Smooth muscle cell (in vitro differentiated cells): Measurements from ENCODE around the gene AKT1. TPM values are rescaled to one million over a fixed set of nuclear protein-coding genes. Genes with fewer than 3 reads are reported as not detected.

Experiments
- DNase-seq: peaks from one replicate; lab custom pipeline; 2025; ENCODE audit not compliant: unreplicated experiment; lab: John Stamatoyannopoulos, UW
- H2AFZ ChIP-seq: fragments of 200-600 bp; sonication (generic); 2 replicates; pipeline ENCODE4 v1.6.0; 2016; ENCODE audit warnings: antibody characterized with exemption, low read depth, mild to moderate bottlenecking
- H3F3A ChIP-seq: fragments of 200-600 bp; sonication (generic); 2 replicates; pipeline ENCODE4 v1.6.0; 2017; ENCODE audit warnings: antibody characterized with exemption, low read depth
- H3K27ac ChIP-seq: fragments of 200-600 bp; sonication (generic); 2 replicates; pipeline ENCODE4 v1.5.1; 2016; ENCODE audit warnings: low read depth, mild to moderate bottlenecking
- H3K27me3 ChIP-seq: fragments of 200-600 bp; sonication (generic); 2 replicates; pipeline ENCODE4 v1.6.1; 2016; ENCODE audit warnings: low read depth, mild to moderate bottlenecking
- H3K36me3 ChIP-seq: fragments of 200-600 bp; sonication (generic); 2 replicates; pipeline ENCODE4 v1.5.1; 2016; ENCODE audit warnings: low read depth
- H3K4me1 ChIP-seq: fragments of 200-600 bp; sonication (generic); 2 replicates; pipeline ENCODE4 v1.5.1; 2016; ENCODE audit warnings: low read depth
- H3K4me2 ChIP-seq: fragments of 200-600 bp; sonication (generic); 2 replicates; pipeline ENCODE4 v1.6.0; 2016; ENCODE audit warnings: mild to moderate bottlenecking
- H3K4me3 ChIP-seq: fragments of 200-600 bp; sonication (generic); 2 replicates; pipeline ENCODE4 v1.5.1; 2016; ENCODE audit warnings: mild to moderate bottlenecking
- H3K79me2 ChIP-seq: fragments of 200-600 bp; sonication (generic); 2 replicates; pipeline ENCODE4 v1.6.0; 2016; ENCODE audit warnings: low read depth, mild to moderate bottlenecking
- H3K9ac ChIP-seq: fragments of 200-600 bp; sonication (generic); 2 replicates; pipeline ENCODE4 v1.6.0; 2016; ENCODE audit warnings: low read depth
- H3K9me3 ChIP-seq: fragments of 200-600 bp; sonication (generic); replicated peaks from 2 replicates; pipeline ENCODE4 v1.5.1; 2016; ENCODE audit warnings: low read depth
- H4K20me1 ChIP-seq: fragments of 200-600 bp; sonication (generic); 2 replicates; pipeline ENCODE4 v1.6.0; 2016; ENCODE audit warnings: low read depth
- CTCF ChIP-seq: fragments of 200-600 bp; sonication (generic); IDR thresholded peaks from 2 replicates; pipeline ENCODE4 v1.5.1; 2017; ENCODE audit warnings: borderline replicate concordance, mild to moderate bottlenecking, antibody characterized with exemption; ENCODE audit not compliant: insufficient read depth, poor library complexity, severe bottlenecking
- WGBS: methylation state at CpG from one replicate; pipeline ENCODE4 v1.1.7; 2016; ENCODE audit warnings: low lambda C conversion rate; 5-methylcytosine and 5-hydroxymethylcytosine counted together
- polyA plus RNA-seq: library from polyadenylated mRNA; unstranded; fragments of >200 nt; fragmentation: Nextera tagmentation; extraction: Ambion mirVana; gene quantifications from 2 replicates; pipeline ENCODE4 v1.2.1, GENCODE V29; 2016
- total RNA-seq: library from RNA; depleted of rRNA; stranded (reverse); fragments of >200 nt; gene quantifications from 2 replicates; pipeline ENCODE4 v1.2.3, GENCODE V29; 2014

Gene AKT1
- total and polyA plus RNA-seq, 2 experiments from 2014 or later = 99.9 to 189 TPM

DNA sequence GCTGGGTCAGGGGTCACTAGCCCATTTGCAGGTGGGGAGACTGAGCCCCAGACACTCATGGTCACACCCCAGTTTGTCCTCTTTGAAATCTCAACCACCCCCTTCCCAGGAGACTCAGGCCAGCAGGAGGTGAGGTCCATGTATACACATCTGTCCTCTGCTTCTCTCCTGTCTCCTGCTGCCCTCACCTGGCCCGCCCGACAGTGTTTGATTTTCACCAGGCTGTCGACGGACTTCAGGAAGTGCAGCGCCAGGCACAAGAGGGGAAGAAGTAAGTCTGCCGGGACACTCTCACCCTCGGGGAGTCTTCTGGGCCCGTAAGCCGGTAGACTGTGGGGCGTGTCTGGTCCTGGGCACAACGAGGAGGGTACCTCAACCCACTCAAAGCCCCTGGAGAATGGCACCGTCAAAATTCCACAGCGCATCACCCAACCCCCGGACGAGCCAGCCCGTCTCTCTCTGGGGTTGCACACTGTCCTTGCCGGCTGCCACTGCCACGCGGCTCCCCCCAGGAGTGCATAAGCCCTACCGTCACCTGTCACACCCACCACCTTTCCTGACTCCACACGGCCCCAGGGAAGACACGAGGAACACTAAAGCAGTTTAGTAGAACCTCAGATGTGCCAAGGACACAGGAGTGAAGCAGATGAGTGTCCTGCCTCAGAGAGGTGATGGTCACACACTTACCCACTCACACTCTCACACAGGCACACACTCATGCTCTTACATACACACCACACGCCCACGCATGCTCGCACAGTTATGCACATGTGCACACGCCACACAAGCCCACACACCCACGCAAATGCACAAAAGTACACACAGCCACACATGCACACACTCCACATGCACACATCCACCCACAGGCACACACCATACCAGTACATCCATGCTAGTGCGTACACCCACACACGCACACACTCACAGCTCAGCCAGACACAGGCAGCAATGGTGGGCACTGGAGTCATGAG is 55.7 kb downstream of the AKT1 start:
- Histone ChIP-seq H2AFZ (no peak overlapping the region), H3K79me2 (no peaks in the 10 kb centered on the region), H3K27me3 (no peaks in the 10 kb centered on the region), H3K4me2 (no peak overlapping the region), H3K27ac (no peak overlapping the region), H3K9ac (no peak overlapping the region), H4K20me1 (no peaks in the 10 kb centered on the region), H3K4me3 (no peak overlapping the region), H3K36me3 (no peaks in the 10 kb centered on the region), H3K9me3 (no peaks in the 10 kb centered on the region), H3F3A (no peaks in the 10 kb centered on the region), H3K4me1 (no peaks in the 10 kb centered on the region)
- no peak for TF ChIP-seq CTCF
- 93% methylated on average over 29 of the region's 29 CpGs for WGBS
- DNase-seq = no peak

DNA sequence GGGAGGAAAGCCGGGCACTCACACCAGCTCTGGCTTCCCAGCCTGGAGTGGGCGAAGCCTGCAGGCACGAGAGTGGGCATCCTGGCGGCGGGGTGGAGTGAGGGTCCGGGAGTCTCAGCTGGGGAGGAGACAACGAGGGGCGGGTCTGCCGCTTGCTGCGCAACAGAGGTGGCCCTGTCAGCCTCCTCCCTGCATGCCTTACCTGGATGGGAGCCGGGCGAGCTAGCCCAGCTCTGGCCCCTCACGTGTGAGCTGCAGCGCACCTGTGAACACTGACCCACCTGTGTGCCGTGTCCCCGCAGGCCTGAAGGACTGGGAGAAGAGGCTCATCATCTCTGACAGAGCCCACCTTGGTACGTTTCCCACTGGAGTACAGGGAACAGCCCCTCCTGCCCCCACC is 56.5 kb downstream of the AKT1 start:
- no peaks in the 10 kb centered on the region for H3K4me1 ChIP-seq
- H3K9me3 ChIP-seq = no peaks in the 10 kb centered on the region
- H3K27me3 ChIP-seq = no peaks in the 10 kb centered on the region
- H3K9ac ChIP-seq = no peak overlapping the region
- H3K79me2 ChIP-seq = no peaks in the 10 kb centered on the region
- no peaks in the 10 kb centered on the region for H3K36me3 ChIP-seq
- no peak overlapping the region for H3K4me2 ChIP-seq
- H2AFZ ChIP-seq = no peak overlapping the region
- no peaks in the 10 kb centered on the region for H4K20me1 ChIP-seq
- DNase-seq = no peak
- WGBS = 95% methylated on average over 13 of the region's 17 CpGs
- H3K27ac ChIP-seq = no peak overlapping the region
- H3K4me3 ChIP-seq = no peak overlapping the region
- H3F3A ChIP-seq = no peaks in the 10 kb centered on the region
- TF ChIP-seq CTCF = no peak

DNA sequence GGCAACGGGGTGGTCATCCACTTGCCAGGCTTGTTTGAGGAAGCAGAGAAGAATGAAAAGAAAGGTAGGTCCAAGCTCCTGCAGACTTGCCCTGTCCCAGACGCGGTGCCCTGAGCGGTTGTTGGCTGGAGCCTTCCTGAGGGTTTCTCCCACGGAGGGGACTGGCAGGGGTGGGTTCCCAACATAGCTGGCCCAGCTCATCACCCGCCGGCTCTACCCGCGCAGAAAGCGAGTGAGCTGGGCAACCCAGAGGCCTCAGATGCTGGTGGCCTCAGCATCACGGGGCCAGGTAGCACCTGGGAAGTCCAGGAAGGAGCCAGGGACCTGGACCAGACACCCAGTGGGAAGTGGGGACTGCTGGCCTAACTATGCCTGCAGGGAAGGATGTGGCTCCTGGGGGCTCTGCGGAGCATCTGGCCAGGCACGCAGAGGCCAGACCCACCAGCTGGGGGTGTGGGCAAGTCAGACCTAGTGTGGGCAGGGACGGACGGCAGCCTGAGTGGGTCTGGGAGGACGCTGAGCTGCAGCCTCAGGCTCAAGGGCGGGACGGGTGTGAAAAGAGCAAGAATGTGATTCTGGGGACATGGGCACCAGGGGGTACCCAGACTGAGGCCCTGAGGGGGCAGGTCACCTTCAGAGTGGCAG is 57.1 kb downstream of the AKT1 start:
- Histone ChIP-seq H3K79me2 (no peaks in the 10 kb centered on the region), H3K27ac (no peak overlapping the region), H3K4me2 (no peak overlapping the region), H3K36me3 (no peaks in the 10 kb centered on the region), H2AFZ (no peak overlapping the region), H3K4me1 (no peaks in the 10 kb centered on the region), H4K20me1 (no peaks in the 10 kb centered on the region), H3K4me3 (no peak overlapping the region), H3K27me3 (no peaks in the 10 kb centered on the region), H3K9ac (no peak overlapping the region), H3F3A (no peaks in the 10 kb centered on the region), H3K9me3 (no peaks in the 10 kb centered on the region)
- 90% methylated on average over 18 of the region's 18 CpGs for WGBS
- no peak for DNase-seq
- no peak for TF ChIP-seq CTCF
